HepG2 (cell line): ENCODE results near the gene AKNA. TPM values are rescaled to one million over a fixed set of nuclear protein-coding genes. Genes with fewer than 3 reads are reported as not detected.

Experiments used
- ATAC-seq: fragments of 200-7000 bp; cut with Tn5 transposase; 3 replicates; pipeline ENCODE4 v1.9.1; 2020; ENCODE audit warnings: mild to moderate bottlenecking, moderate library complexity
- BruUV-seq: library from RNA; stranded (reverse); fragments of 400-500 nt; replicated peaks from 2 replicates; lab custom pipeline; 2021; lab: Mats Ljungman, UMichigan
- CTCF ChIA-PET: fragments of 300-600 bp; formaldehyde crosslinking; extraction: SDS; loops from one replicate; lab custom pipeline; 2021; ENCODE audit warnings: low total read pairs, inconsistent platforms, low intra/inter-chr PET ratio; lab: Yijun Ruan, JAX
- POLR2A ChIA-PET: fragments of 350-600 bp; sonication (Branson Sonifier 250); formaldehyde crosslinking; loops from one replicate; lab custom pipeline; 2020; ENCODE audit warnings: antibody characterized with exemption, inconsistent platforms; lab: Yijun Ruan, JAX
- DNase-seq: peaks from one replicate; pipeline ENCODE4 v3.0.0-alpha.2; 2015; ENCODE audit warnings: low spot score
- FAIRE-seq: peaks from 3 replicates; lab custom pipeline; 2011; peaks lifted over from hg19 to GRCh38; lab: Jason Lieb, UNC
- H2AFZ ChIP-seq: one replicate; pipeline ENCODE4 v1.6.1; 2011; ENCODE audit warnings: low read length, inconsistent platforms
- H3K27ac ChIP-seq: fragments of 300-600 bp; 3 replicates; pipeline ENCODE4 v1.8.0; 2011; ENCODE audit warnings: mixed run types, mild to moderate bottlenecking, mixed read lengths, low read length, inconsistent platforms; ENCODE audit not compliant: insufficient read depth; ENCODE audit errors: extremely low read length
- H3K27me3 ChIP-seq, 2 experiments: fragments of 200-600 bp in 1 of 2; 2 replicates in 1 of 2; 3 replicates in 1 of 2; pipeline versions ENCODE4 v1.6.0 to v1.8.0; 2011; ENCODE audit warnings: low read length in 2 of 2, mild to moderate bottlenecking in 2 of 2, moderate library complexity in 2 of 2, inconsistent platforms in 1 of 2; ENCODE audit not compliant: insufficient read depth in 2 of 2, control insufficient read depth in 1 of 2
- H3K36me3 ChIP-seq, 2 experiments: fragments of 200-600 bp in 1 of 2; replicated peaks in 1 of 2; 2 replicates in 1 of 2; 3 replicates in 1 of 2; pipeline versions ENCODE4 v1.5.1 to v1.8.0; 2011; ENCODE audit warnings: low read length in 2 of 2, inconsistent platforms in 1 of 2; ENCODE audit not compliant: insufficient read depth in 2 of 2, control insufficient read depth in 1 of 2
- H3K4me1 ChIP-seq: 2 replicates; pipeline ENCODE4 v1.5.1; 2012; ENCODE audit warnings: low read length, inconsistent platforms; ENCODE audit not compliant: insufficient read depth
- H3K4me2 ChIP-seq: 2 replicates; pipeline ENCODE4 v1.6.0; 2011; ENCODE audit warnings: low read depth, low read length, inconsistent platforms
- H3K4me3 ChIP-seq, 3 experiments: fragments of 200-600 bp in 1 of 3; sonication (generic), shearing (Covaris generic) in 1 of 3; replicated peaks in 1 of 3; 2 replicates each; pipeline ENCODE4 v1.5.1; 2011 to 2016; ENCODE audit warnings: low read length in 3 of 3, inconsistent platforms in 2 of 3, low read depth in 2 of 3, mild to moderate bottlenecking in 2 of 3, control low read depth in 1 of 3, mixed read lengths in 1 of 3; ENCODE audit not compliant: insufficient read depth in 1 of 3
- H3K79me2 ChIP-seq: one replicate; pipeline ENCODE4 v1.6.1; 2011; ENCODE audit warnings: low read length, inconsistent platforms; ENCODE audit not compliant: insufficient read depth
- H3K9ac ChIP-seq: 2 replicates; pipeline ENCODE4 v1.6.0; 2011; ENCODE audit warnings: mild to moderate bottlenecking, low read depth, low read length, inconsistent platforms; ENCODE audit not compliant: insufficient read depth
- H3K9me3 ChIP-seq: 2 replicates; pipeline ENCODE4 v1.5.1; 2012; ENCODE audit warnings: mild to moderate bottlenecking, low read length
- H4K20me1 ChIP-seq: 2 replicates; pipeline ENCODE4 v1.6.0; 2011; ENCODE audit warnings: inconsistent platforms, mild to moderate bottlenecking, low read length, moderate library complexity; ENCODE audit not compliant: insufficient read depth
- ZBTB38 ChIP-seq: sonication (generic); formaldehyde crosslinking; IDR thresholded peaks from 2 replicates; pipeline ENCODE4 v1.5.1; 2020; ENCODE audit warnings: mild to moderate bottlenecking, missing genetic modification reagents
- ZNF432 ChIP-seq: sonication (generic); formaldehyde crosslinking; IDR thresholded peaks from 2 replicates; pipeline ENCODE4 v1.5.0; 2020; ENCODE audit warnings: missing genetic modification reagents, mild to moderate bottlenecking, borderline replicate concordance
- ZNF572 ChIP-seq: sonication (generic); formaldehyde crosslinking; IDR thresholded peaks from 2 replicates; pipeline ENCODE4 v1.5.1; 2020; ENCODE audit warnings: mild to moderate bottlenecking, missing genetic modification reagents
- ZNF775 ChIP-seq: sonication (generic); formaldehyde crosslinking; IDR thresholded peaks from 2 replicates; pipeline ENCODE4 v1.4.0; 2020; ENCODE audit warnings: missing genetic modification reagents, mild to moderate bottlenecking, moderate library complexity, borderline replicate concordance
- WGBS: methylation state at CpG from one replicate; pipeline ENCODE4 v1.1.6; 2017; ENCODE audit warnings: low lambda C conversion rate; 5-methylcytosine and 5-hydroxymethylcytosine counted together
- in situ Hi-C: cut with HindIII; loops from 2 replicates; pipeline ENCODE4 v1.10.0; 2017; ENCODE audit warnings: low pct_unique_long_range_greater_than_20kb; ENCODE audit not compliant: extremely low pct_ligation_motif_present
- intact Hi-C: fragments of 100-400 bp; cut with micrococcal nuclease; formaldehyde crosslinking; loops from one replicate; pipeline ENCODE4 v1.10.0; 2022; ENCODE audit not compliant: unreplicated experiment
- polyA plus RNA-seq, 8 experiments: library from polyadenylated mRNA; depleted of rRNA in 3 of 8; stranded (reverse) in 7 of 8; unstranded in 1 of 8; fragments of >200 nt; fragmentation: Illumina TruSeq in 4 of 8; extraction: Trizol in 4 of 8; gene quantifications; 2 replicates each; pipeline versions ENCODE4 v1.2.1 to v1.2.3, GENCODE V29; 2011 to 2016; ENCODE audit warnings: low read depth in 4 of 8, missing spikeins in 1 of 8, mixed read lengths in 1 of 8; ENCODE audit not compliant: insufficient read depth in 1 of 8
- total RNA-seq, 5 experiments: library from RNA; depleted of rRNA; stranded (reverse); fragments of >200 nt; fragmentation: Illumina TruSeq; extraction: Trizol; gene quantifications; 2 replicates each; pipeline ENCODE4 v1.2.3, GENCODE V29; 2016; ENCODE audit warnings: low read depth in 1 of 5
- TF ChIP-seq, protein P1 (sequence below): IDR thresholded peaks from 2 replicates; pipeline ENCODE4 v1.6.1; 2016; ENCODE audit warnings: mild to moderate bottlenecking

Gene AKNA
- total and polyA plus RNA-seq, 2 of the 13 experiments (the other 11 are each of a cell fraction or from before 2014, with no cell fraction given), result 3.0 to 3.1 TPM

DNA sequence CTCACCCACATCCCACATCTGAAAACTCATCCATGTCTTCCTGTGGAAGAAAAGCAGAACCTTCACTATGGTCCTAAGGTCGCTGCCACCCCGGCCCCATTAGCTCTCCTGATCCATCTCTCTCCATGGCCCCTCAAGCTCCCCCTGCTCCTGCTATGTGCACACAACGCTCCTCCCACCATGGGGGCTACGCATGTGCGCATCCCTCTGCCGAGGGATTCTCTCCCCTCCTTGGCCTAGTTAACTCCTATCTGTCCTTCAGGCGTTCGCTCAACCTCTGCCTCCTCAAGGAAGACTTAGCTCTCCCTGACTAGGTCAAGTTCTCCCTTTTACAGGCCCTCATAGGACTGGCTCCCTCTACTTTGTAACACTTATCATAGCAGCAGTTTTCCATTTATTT lies 9.8 kb downstream of the AKNA start:
- ATAC-seq (no peak), FAIRE-seq (no peak)
- POLR2A ChIA-PET, result no interaction called here
- Histone ChIP-seq H3K9ac (no peak overlapping the region), H3K4me1 (peaks cover 8% of the 10 kb centered on the region), H4K20me1 (no peaks in the 10 kb centered on the region), H3K4me2 (no peak overlapping the region), H3K36me3 (peaks cover 2 to 7% of the 10 kb centered on the region in 2 experiments; a peak in 2 of 5 replicates), H3K27me3 (no peaks in the 10 kb centered on the region), H3K9me3 (no peaks in the 10 kb centered on the region), H2AFZ (no peak overlapping the region), H3K79me2 (no peaks in the 10 kb centered on the region)
- 94% methylated on average over 8 of the region's 8 CpGs for whole genome bisulfite sequencing
- in situ Hi-C loops, result no loop called here
- CTCF ChIA-PET, result no interaction called here
- BruUV-seq, result no TSS peak
- TF ChIP-seq, protein P1, sequence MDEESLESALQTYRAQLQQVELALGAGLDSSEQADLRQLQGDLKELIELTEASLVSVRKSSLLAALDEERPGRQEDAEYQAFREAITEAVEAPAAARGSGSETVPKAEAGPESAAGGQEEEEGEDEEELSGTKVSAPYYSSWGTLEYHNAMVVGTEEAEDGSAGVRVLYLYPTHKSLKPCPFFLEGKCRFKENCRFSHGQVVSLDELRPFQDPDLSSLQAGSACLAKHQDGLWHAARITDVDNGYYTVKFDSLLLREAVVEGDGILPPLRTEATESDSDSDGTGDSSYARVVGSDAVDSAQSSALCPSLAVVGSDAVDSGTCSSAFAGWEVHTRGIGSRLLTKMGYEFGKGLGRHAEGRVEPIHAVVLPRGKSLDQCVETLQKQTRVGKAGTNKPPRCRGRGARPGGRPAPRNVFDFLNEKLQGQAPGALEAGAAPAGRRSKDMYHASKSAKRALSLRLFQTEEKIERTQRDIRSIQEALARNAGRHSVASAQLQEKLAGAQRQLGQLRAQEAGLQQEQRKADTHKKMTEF (CRISPR knock-in tag), result no peak
- TF ChIP-seq ZNF572 (CRISPR knock-in tag) (no peak), ZBTB38 (no peak), ZNF775 (CRISPR knock-in tag) (no peak)
- TF ChIP-seq, all 625 proteins: peak for 0
- no peak overlapping the region for H3K4me3 ChIP-seq
- no peak overlapping the region for H3K27ac ChIP-seq
- intact Hi-C loops, result no loop called here
- DNase-seq, result no peak

DNA sequence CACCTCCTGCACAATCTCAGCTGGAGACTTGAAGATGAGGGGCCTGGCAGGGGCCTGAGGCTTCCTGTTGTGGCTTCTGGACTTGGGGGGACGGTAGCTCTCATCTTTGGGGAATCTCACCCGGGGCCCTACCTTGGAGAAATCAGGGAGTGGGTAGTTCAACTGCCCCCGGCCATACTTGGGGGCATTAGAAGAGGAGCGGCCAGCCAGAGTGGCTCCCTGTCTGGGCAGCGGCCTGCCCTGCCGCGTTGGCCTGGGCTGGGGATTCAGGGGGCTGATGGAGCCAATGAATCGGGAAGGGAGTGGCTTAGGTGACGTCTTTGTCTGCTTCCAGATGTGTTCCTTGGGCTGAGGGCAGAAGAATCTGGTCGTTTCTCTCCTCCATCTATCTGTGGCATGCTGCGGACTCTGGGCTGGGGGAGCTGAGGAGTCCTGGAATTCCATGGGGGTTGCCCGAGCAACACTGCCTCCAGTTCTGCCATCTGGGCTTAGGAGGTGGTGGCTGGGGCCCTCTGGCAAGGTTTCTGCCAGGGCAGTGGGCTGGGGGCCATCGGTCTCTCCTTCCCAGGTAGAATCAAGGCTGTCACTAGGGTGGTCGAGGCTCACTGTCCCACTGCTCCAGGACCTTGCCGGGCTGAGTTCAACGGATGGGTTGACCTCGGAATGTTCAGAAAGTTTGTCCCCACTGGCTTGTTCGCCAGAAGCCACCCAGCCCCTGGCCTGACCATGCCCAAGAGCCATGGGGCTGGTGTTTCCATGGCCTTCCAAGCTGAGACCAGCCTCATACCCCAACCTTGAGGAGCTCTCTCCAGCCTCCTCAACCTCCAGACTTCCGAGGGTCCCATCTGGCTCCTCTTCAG lies 11.0 kb downstream of the AKNA start:
- DNase-seq (no peak), ATAC-seq (no peak), FAIRE-seq (no peak)
- intact Hi-C loops, result no loop called here
- no TSS peak for BruUV-seq
- Histone ChIP-seq H3K4me2 (no peak overlapping the region), H3K27me3 (no peaks in the 10 kb centered on the region), H2AFZ (no peak overlapping the region), H3K4me3 (no peak overlapping the region), H4K20me1 (no peaks in the 10 kb centered on the region), H3K9ac (no peak overlapping the region), H3K36me3 (peaks cover 2 to 7% of the 10 kb centered on the region in 2 experiments; a peak in 2 of 5 replicates), H3K9me3 (no peaks in the 10 kb centered on the region), H3K79me2 (no peaks in the 10 kb centered on the region)
- CTCF ChIA-PET, result no interaction called here
- in situ Hi-C loops, result no loop called here
- WGBS, result 93% methylated on average over 11 of the region's 19 CpGs
- TF ChIP-seq ZNF432 (CRISPR knock-in tag), result no peak
- TF ChIP-seq, all 625 proteins: peak for 0
- Histone ChIP-seq H3K4me1 (peaks cover 7% of the 10 kb centered on the region), H3K27ac (no peak overlapping the region)
- POLR2A ChIA-PET, result no interaction called here
